Lower lobe of right lung (tissue), 2 donors: ENCODE measurements around the gene PER1. TPM values are rescaled to one million over a fixed set of nuclear protein-coding genes. Genes with fewer than 3 reads are reported as not detected.
A peak's percentile ranks its signal among the peaks of the same experiment; 100 is the strongest.

Source experiments
- ATAC-seq, 2 donors: fragments of 200-7000 bp; cut with Tn5 transposase; one replicate each; pipeline ENCODE4 v1.9.1; 2020 to 2022; ENCODE audit warnings: mild to moderate bottlenecking in 2 of 2, moderate library complexity in 2 of 2
- DNase-seq: peaks from one replicate; pipeline ENCODE4 v3.0.0-alpha.2; 2020
- H3K27ac ChIP-seq: fragments of 200-600 bp; one replicate; pipeline ENCODE4 v1.8.0; 2022
- H3K27me3 ChIP-seq: fragments of 200-600 bp; one replicate; pipeline ENCODE4 v1.8.0; 2022; ENCODE audit warnings: low read depth
- H3K36me3 ChIP-seq: fragments of 200-600 bp; one replicate; pipeline ENCODE4 v1.8.0; 2022; ENCODE audit warnings: mild to moderate bottlenecking
- H3K4me1 ChIP-seq: fragments of 200-600 bp; one replicate; pipeline ENCODE4 v1.8.0; 2022
- H3K4me3 ChIP-seq: fragments of 200-600 bp; one replicate; pipeline ENCODE4 v1.8.0; 2022; ENCODE audit warnings: mild to moderate bottlenecking
- H3K9me3 ChIP-seq: fragments of 200-600 bp; one replicate; pipeline ENCODE4 v1.8.0; 2022
- CTCF ChIP-seq: fragments of 200-600 bp; IDR thresholded peaks from one replicate; pipeline ENCODE4 v1.8.0; 2022; ENCODE audit warnings: antibody characterized with exemption, mild to moderate bottlenecking
- intact Hi-C: fragments of 100-400 bp; cut with DNase I; formaldehyde crosslinking; loops from one replicate; pipeline ENCODE4 v1.11.0; 2022
- total RNA-seq: library from RNA; stranded (reverse); fragmentation: NEBNext Ultra II Directional; extraction: Animal tissue kit (Norgen Biotek cat#: 25700); gene quantifications from one replicate; pipeline ENCODE4 v1.2.1, GENCODE V29; 2021
- donor health status: DM: no; HTN: yes; CAD: no; lungs with severe emphysema.

PER1 gene
- total RNA-seq, 1 donor from 2014 or later: 252 TPM

- Histone ChIP-seq H3K9me3 (no peaks in the 10 kb centered on the region), H3K27me3 (no peaks in the 10 kb centered on the region), H3K4me3 (peak overlapping the region; percentile 12), H3K36me3 (peaks cover 22% of the 10 kb centered on the region), H3K27ac (peak overlapping the region; percentile 99), H3K4me1 (peaks cover 44% of the 10 kb centered on the region)
- intact Hi-C loops: no loop called here
- ATAC-seq: peak; percentile 52 to 59
- peak; percentile 83 for DNase-seq
- no peak for TF ChIP-seq CTCF
Measured at GRCh38 chr17:8163978-8164814, 12.0 kb upstream of the PER1 start.

DNA sequence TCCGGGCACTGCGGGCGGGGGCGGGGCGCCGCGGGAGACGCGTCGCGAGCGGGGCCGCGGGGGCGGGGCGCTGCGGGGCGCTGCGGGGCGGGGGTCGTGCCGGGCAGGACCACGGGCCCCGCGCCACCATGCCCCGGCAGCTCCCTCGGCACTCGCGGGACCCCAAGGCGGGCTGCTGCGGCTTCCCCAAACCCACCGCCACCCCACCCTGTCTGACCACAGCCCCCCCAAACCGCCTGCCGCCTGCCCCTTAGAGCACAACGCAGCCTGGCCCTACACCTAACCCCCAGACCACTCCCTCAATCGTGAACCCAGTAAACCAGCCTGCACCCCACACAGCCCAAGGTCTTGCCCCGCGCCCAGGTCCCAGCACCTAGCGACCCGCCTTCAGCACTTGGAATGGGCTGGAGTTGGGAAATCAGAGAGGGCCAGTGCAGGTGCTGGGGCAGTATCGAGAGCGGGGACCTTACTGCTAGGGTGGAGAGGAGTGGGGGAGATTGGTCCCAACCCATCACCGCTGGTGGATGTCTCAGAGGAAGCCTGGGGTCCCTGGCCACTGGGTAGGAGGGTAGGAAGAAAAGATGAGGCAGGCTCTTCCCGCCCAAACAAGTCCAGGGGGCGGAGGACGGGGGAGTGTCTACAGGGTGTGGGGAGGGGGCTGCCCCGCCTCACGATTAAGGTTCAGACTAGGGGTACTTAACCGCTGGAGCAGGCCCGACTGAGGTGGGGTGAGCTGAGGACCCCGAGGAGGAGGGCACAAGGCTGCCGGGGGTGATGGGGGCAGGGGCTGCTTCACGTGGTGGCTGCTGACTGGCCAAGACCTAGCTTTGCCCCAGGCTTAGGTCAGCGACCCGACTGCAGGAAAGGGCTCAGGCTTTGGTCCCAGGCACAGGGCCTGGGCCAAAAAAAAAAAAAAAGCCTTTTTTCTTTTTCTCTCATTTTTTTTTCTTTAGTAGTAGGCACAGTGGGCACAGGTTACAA lies 11.1 kb upstream of the PER1 start:
- H3K4me1 ChIP-seq: peaks cover 54% of the 10 kb centered on the region
- intact Hi-C loops: no loop called here
- peak; percentile 22 to 28 for ATAC-seq

DNA sequence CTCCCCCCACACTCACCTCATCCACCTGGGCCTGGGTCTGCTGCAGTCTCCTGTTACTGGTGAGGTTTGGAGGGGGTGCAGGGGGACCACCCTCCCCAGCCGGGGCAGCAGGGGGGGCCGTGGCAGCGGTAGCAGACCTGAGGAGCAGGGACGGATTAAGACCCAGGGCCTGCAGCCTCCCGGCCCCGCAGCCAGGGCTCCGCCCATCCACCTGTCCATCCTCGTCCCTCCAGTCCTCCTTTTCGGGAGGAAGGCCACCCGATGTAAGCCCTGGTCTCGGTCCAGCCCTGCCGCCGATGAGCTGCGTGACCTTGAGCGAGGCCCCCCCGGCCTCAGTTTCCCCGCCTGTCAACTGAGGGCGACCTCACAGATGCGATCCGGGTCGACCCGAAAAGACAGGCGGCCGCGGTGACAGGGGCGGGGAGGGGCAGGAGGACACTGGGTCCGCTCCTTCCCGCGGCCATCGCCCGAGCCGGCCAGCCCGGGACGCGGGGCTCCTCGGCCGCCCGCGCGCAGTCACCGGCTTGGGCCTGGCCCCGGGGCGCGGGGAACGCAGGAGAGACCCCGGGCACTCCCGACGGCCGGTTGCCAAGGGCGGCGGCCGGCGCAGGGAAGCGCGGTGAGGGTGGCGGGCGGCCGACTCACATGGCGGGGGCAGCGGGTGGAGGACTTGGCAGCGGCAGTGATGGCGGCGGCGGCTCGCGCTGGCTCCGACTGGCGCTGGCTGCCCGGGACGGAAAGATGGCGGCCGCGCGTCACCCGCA lies 10.2 kb upstream of the PER1 start, which contains the start of gene VAMP2:
Gene VAMP2, minus strand, starts transcription at position 716 of the 764 bp plus-strand sequence. Its CDS starts 69 bp downstream, at position 647.
- peak within 1 kb of the TSS; percentile 93 for H3K4me3 ChIP-seq
- H3K27ac ChIP-seq: peak within 1 kb of the TSS; percentile 99
- no peaks in the 10 kb centered on the region for H3K27me3 ChIP-seq
- no peak for TF ChIP-seq CTCF
- DNase-seq: peak; percentile 89
- no peaks in the 10 kb centered on the region for H3K9me3 ChIP-seq
- H3K4me1 ChIP-seq: peaks cover 62% of the 10 kb centered on the region
- peak; percentile 78 to 81 for ATAC-seq
- H3K36me3 ChIP-seq: peaks cover 26% of the 10 kb centered on the region
- intact Hi-C loops: no loop called here

More for the DNA sequence above, 11.1 kb upstream of the PER1 start:
- TF ChIP-seq CTCF: no peak
- no peaks in the 10 kb centered on the region for H3K9me3 ChIP-seq
- peak overlapping the region; percentile 99 for H3K27ac ChIP-seq
- peak; percentile 49 for DNase-seq
- peaks cover 26% of the 10 kb centered on the region for H3K36me3 ChIP-seq
- peak overlapping the region; percentile 93 for H3K4me3 ChIP-seq
- H3K27me3 ChIP-seq: no peaks in the 10 kb centered on the region

DNA sequence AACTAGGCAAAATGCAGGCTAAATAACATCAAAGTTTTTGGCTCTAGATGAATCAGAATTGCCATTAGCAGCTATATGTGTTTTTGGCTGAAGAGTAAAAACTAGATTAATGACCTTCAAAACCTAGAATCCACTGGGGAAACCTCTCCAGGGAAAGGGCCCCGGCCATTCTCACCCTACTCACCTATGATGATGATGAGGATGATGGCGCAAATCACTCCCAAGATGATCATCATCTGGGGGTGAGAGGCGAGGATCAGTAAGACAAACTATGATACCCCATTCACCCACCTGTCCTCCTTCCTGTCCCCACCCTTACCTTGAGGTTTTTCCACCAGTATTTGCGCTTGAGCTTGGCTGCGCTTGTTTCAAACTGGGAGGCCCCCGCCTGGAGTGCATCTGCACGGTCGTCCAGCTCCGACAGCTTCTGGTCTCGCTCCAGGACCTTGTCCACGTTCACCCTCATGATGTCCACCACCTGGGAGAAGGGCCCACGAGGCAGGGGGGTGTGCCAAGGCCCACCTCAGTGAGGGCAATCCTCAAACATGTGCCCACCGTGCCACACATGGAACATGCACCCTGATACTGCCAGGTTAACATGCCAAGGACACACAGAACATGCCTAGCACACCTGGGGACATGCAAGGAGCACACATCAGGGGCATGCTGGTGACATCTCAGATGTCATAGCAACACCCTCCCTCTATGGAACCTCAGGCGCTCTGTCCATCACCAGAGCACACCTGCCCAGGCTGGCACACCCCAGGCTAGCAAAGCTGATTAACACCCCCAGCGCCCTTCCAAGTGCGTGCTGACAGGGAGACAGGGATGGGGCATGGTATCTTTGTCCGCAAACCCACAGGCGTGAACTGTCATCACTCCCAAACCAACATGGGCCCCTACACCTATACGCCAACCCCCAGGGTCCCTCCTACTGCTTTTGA lies 9.4 kb upstream of the PER1 start:
- H3K36me3 ChIP-seq: peaks cover 26% of the 10 kb centered on the region
- TF ChIP-seq CTCF: no peak
- no peaks in the 10 kb centered on the region for H3K9me3 ChIP-seq
- ATAC-seq: no peak
- H3K4me3 ChIP-seq: peak overlapping the region; percentile 93
- H3K4me1 ChIP-seq: peaks cover 69% of the 10 kb centered on the region
- intact Hi-C loops: no loop called here
- peak; percentile 46 for DNase-seq
- H3K27me3 ChIP-seq: no peaks in the 10 kb centered on the region
- peak overlapping the region; percentile 99 for H3K27ac ChIP-seq
